PFSK-1 (cell line): ENCODE measurements around the gene NUTF2.

Experiments used
- POLR2AphosphoS5 ChIP-seq: IDR thresholded peaks from 2 replicates; pipeline ENCODE4 v1.6.1; 2012; ENCODE audit warnings: low read depth, mild to moderate bottlenecking, control low read depth, low read length, moderate library complexity
- SIN3A ChIP-seq: IDR thresholded peaks from 2 replicates; pipeline ENCODE4 v1.6.1; 2012; ENCODE audit warnings: mild to moderate bottlenecking, low read length, moderate library complexity, borderline replicate concordance; ENCODE audit not compliant: insufficient read depth
- TAF1 ChIP-seq: IDR thresholded peaks from 2 replicates; pipeline ENCODE4 v1.6.1; 2012; ENCODE audit warnings: low read length, control low read depth, borderline replicate concordance; ENCODE audit not compliant: insufficient read depth

GRCh38 chr16:67877064-67877463 is 30.3 kb downstream of the NUTF2 start:
- TF ChIP-seq SIN3A = no peak
- TF ChIP-seq TAF1 = no peak
- no peak for TF ChIP-seq POLR2AphosphoS5
